Measurements from ENCODE around the gene SSTR5. TPM values are rescaled to one million over a fixed set of nuclear protein-coding genes. Genes with fewer than 3 reads are reported as not detected.

The SSTR5 gene
- total and polyA plus RNA-seq, 2 of the 4 experiments (the other 2 are of a cell fraction) = not detected

- 44% methylated on average over 7 of the region's 10 CpGs; no CpG with 5 or more reads in 1 of the 2 experiments for WGBS, 2 experiments (ENCODE audit: extremely low coverage in 2 of 2, insufficient read length in 1 of 2)
- no peak overlapping the region for H3K23ac ChIP-seq (ENCODE audit: low read depth, low read length)
- no peak overlapping the region for H2BK120ac ChIP-seq (ENCODE audit: low read depth, low read length)
- no peaks in the 10 kb centered on the region for H3K9me3 ChIP-seq (ENCODE audit: control insufficient read depth, insufficient read depth, low read length)
- in situ Hi-C loops (cut with MboI; ENCODE audit: low sequenced_read_pairs) = no loop called here
- H3K56ac ChIP-seq (ENCODE audit: extremely low read depth, insufficient read depth, low read length) = no peak overlapping the region
- H4K8ac ChIP-seq (ENCODE audit: low read depth in 2 of 2, low read length in 2 of 2) = no peak overlapping the region
- no peak overlapping the region for H2BK5ac ChIP-seq (ENCODE audit: low read depth, low read length, poor library complexity, severe bottlenecking)
- intact Hi-C loops (cut with micrococcal nuclease) = no loop called here
- POLR2A ChIA-PET (ENCODE audit: unreplicated experiment) = no interaction called here
- no peak overlapping the region for H3K18ac ChIP-seq (ENCODE audit: low read depth, low read length)
- H2AFZ ChIP-seq (replicated peaks; ENCODE audit: low read length, poor library complexity) = no peak overlapping the region
- no peak overlapping the region for H3K4me2 ChIP-seq (ENCODE audit: low read depth, low read length)
- no TSS peak for BruUV-seq (replicated peaks)
- peaks cover 5% of the 10 kb centered on the region; the same call in 1 of the 2 replicates for H3K27me3 ChIP-seq (ENCODE audit: control insufficient read depth, insufficient read depth, low read length)
- no peak overlapping the region for H3K4ac ChIP-seq (ENCODE audit: low read depth, low read length)
- H3K36me3 ChIP-seq (ENCODE audit: control insufficient read depth, insufficient read depth, low read length) = no peaks in the 10 kb centered on the region
- H3K4me1 ChIP-seq (ENCODE audit: control insufficient read depth, insufficient read depth, low read length) = peaks cover 2% of the 10 kb centered on the region; the same call in 1 of the 2 replicates
- H3K9me1 ChIP-seq (ENCODE audit: insufficient read depth, low read length) = no peaks in the 10 kb centered on the region
- no peaks in the 10 kb centered on the region for H3K79me1 ChIP-seq (ENCODE audit: low read depth in 1 of 2, low read length in 2 of 2)
- dilution Hi-C loops (cut with HindIII; ENCODE audit: low sequenced_read_pairs, unreplicated experiment) = no loop called here
- no peak overlapping the region for H2BK20ac ChIP-seq (ENCODE audit: low read depth, low read length)
- no peak overlapping the region for H2AK5ac ChIP-seq (ENCODE audit: low read depth, low read length)
- H2BK15ac ChIP-seq (ENCODE audit: low read depth, low read length) = no peak overlapping the region
- H3K14ac ChIP-seq (replicated peaks; ENCODE audit: low read depth, low read length) = no peak overlapping the region
- H3K27ac ChIP-seq (ENCODE audit: insufficient read depth, low read length) = no peak overlapping the region
- no peak overlapping the region for H3K9ac ChIP-seq (ENCODE audit: low read depth, low read length)
- no peak overlapping the region for H2AK9ac ChIP-seq (replicated peaks; ENCODE audit: low read depth, low read length, poor library complexity)
- H4K20me1 ChIP-seq (ENCODE audit: insufficient read depth, low read length) = no peaks in the 10 kb centered on the region
- H3K4me3 ChIP-seq (ENCODE audit: insufficient read depth, low read depth, low read length) = no peak overlapping the region
- DNase-seq (no peak), ATAC-seq (ENCODE audit: low read depth) (no peak)
- no peak overlapping the region for H4K91ac ChIP-seq (ENCODE audit: insufficient read depth, low read depth, low read length)
- CTCF ChIA-PET = no interaction called here
- no peak overlapping the region for H4K5ac ChIP-seq (ENCODE audit: low read depth, low read length)
- TF ChIP-seq BHLHE40 (IDR thresholded peaks at IDR 0.05; ENCODE audit: low read depth, low read length) (no peak), SMC3 (IDR thresholded peaks at IDR 0.05; ENCODE audit: low read depth, low read length) (no peak), NFE2L2 (IDR thresholded peaks at IDR 0.05; ENCODE audit: low read depth, low read length) (no peak), RAD21 (IDR thresholded peaks at IDR 0.05; ENCODE audit: low read length) (no peak), MAFK (IDR thresholded peaks at IDR 0.05; ENCODE audit: low read depth, low read length) (no peak), MAZ (IDR thresholded peaks at IDR 0.05; ENCODE audit: borderline replicate concordance, low read depth, low read length) (no peak), POLR2A (IDR thresholded peaks at IDR 0.05; ENCODE audit: low read depth, low read length) (no peak)
These were observed 54.0 kb downstream of the SSTR5 start for GRCh38 chr16:1126586-1126985.

Measured in IMR-90 (cell line).